Endodermal cell (in vitro differentiated cells): ENCODE measurements around the gene CXCL10. TPM values are rescaled to one million over a fixed set of nuclear protein-coding genes. Genes with fewer than 3 reads are reported as not detected.

Source experiments
- DNase-seq: peaks from one replicate; pipeline ENCODE4 v3.0.0-alpha.2; 2017
- H3K27ac ChIP-seq: 2 replicates; pipeline ENCODE4 v1.5.1; 2013; ENCODE audit warnings: mild to moderate bottlenecking, low read depth, low read length, moderate library complexity
- H3K27me3 ChIP-seq: 2 replicates; pipeline ENCODE4 v1.6.1; 2013; ENCODE audit warnings: mild to moderate bottlenecking, low read length, moderate library complexity; ENCODE audit not compliant: insufficient read depth, control insufficient read depth, poor library complexity, severe bottlenecking
- H3K36me3 ChIP-seq: 2 replicates; pipeline ENCODE4 v1.7.0; 2013; ENCODE audit warnings: mild to moderate bottlenecking, low read length, moderate library complexity; ENCODE audit not compliant: control insufficient read depth, insufficient read depth
- H3K4me1 ChIP-seq: one replicate; pipeline ENCODE4 v1.7.0; 2013; ENCODE audit warnings: low read length; ENCODE audit not compliant: control insufficient read depth, insufficient read depth
- H3K4me3 ChIP-seq: 2 replicates; pipeline ENCODE4 v1.5.1; 2013; ENCODE audit warnings: mild to moderate bottlenecking, low read length, moderate library complexity
- H3K9ac ChIP-seq: 2 replicates; pipeline ENCODE4 v1.6.1; 2013; ENCODE audit warnings: mild to moderate bottlenecking, low read length, moderate library complexity; ENCODE audit not compliant: poor library complexity, severe bottlenecking; ENCODE audit errors: extremely low read depth
- H3K9me3 ChIP-seq: 2 replicates; pipeline ENCODE4 v1.6.1; 2013; ENCODE audit warnings: mild to moderate bottlenecking, low read length, moderate library complexity; ENCODE audit not compliant: control insufficient read depth
- H3K27ac Mint-ChIP-seq: 2 replicates; pipeline ENCODE4 v1.8.0; 2020; ENCODE audit warnings: mixed read lengths
- H3K27me3 Mint-ChIP-seq: 2 replicates; pipeline ENCODE4 v1.8.0; 2021; ENCODE audit warnings: mild to moderate bottlenecking, mixed read lengths; ENCODE audit not compliant: insufficient read depth
- H3K36me3 Mint-ChIP-seq: 2 replicates; pipeline ENCODE4 v1.8.0; 2020; ENCODE audit warnings: low read depth, mixed read lengths
- H3K4me1 Mint-ChIP-seq: 2 replicates; pipeline ENCODE4 v1.8.0; 2020; ENCODE audit warnings: mixed read lengths
- H3K4me3 Mint-ChIP-seq: 2 replicates; pipeline ENCODE4 v1.8.0; 2020; ENCODE audit warnings: mild to moderate bottlenecking, moderate library complexity, mixed read lengths
- H3K9me3 Mint-ChIP-seq: 2 replicates; pipeline ENCODE4 v1.8.0; 2020; ENCODE audit warnings: mild to moderate bottlenecking, mixed read lengths
- WGBS, 2 experiments: methylation state at CpG; one replicate each; pipeline versions ENCODE4 v1.1.5 to v1.1.7; 2013; ENCODE audit warnings: missing lambda C conversion rate in 2 of 2, mixed read lengths in 1 of 2; ENCODE audit not compliant: insufficient coverage in 1 of 2, insufficient read length in 1 of 2; 5-methylcytosine and 5-hydroxymethylcytosine counted together
- total RNA-seq, 2 donors: library from RNA; stranded (reverse); fragmentation: NEBNext Ultra II Directional in 1 of 2; extraction: Animal tissue kit (Norgen Biotek cat#: 25700) in 1 of 2; gene quantifications; 2 replicates in 1 of 2; 3 replicates in 1 of 2; pipeline ENCODE4 v1.2.1, GENCODE V29; 2021
- TF ChIP-seq, protein P1 (sequence below): fragments of 200-600 bp; sonication (generic); conservative IDR thresholded peaks from 2 replicates; pipeline ENCODE4 v1.5.0; 2021; ENCODE audit warnings: antibody characterized with exemption, mild to moderate bottlenecking

The CXCL10 gene
- total RNA-seq, 2 donors from 2014 or later: not detected

DNA sequence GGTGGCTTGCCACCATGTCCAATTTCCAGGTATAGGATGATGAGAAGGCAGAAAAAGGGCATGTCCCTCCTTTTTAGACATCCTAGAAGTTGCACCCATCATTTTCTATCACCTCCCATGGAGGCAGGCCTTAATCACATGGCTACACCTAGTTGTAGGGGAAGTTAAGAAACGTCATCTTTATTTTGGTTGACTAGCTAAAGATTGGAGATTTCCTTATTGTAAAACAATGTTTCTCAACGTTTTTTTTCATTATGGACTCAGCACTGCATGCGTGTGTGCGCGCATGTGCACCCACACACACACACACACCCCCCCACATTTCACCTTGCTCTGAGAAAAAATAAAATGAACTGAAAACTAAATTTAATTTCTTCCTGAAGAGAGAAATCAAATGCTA, 14.0 kb downstream of the CXCL10 start:
- TF ChIP-seq, protein P1, sequence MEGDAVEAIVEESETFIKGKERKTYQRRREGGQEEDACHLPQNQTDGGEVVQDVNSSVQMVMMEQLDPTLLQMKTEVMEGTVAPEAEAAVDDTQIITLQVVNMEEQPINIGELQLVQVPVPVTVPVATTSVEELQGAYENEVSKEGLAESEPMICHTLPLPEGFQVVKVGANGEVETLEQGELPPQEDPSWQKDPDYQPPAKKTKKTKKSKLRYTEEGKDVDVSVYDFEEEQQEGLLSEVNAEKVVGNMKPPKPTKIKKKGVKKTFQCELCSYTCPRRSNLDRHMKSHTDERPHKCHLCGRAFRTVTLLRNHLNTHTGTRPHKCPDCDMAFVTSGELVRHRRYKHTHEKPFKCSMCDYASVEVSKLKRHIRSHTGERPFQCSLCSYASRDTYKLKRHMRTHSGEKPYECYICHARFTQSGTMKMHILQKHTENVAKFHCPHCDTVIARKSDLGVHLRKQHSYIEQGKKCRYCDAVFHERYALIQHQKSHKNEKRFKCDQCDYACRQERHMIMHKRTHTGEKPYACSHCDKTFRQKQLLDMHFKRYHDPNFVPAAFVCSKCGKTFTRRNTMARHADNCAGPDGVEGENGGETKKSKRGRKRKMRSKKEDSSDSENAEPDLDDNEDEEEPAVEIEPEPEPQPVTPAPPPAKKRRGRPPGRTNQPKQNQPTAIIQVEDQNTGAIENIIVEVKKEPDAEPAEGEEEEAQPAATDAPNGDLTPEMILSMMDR: no peak
- Histone ChIP-seq H3K9ac (no peak overlapping the region), H3K36me3 (no peaks in the 10 kb centered on the region), H3K4me1 (no peaks in the 10 kb centered on the region), H3K27me3 (no peaks in the 10 kb centered on the region), H3K9me3 (no peaks in the 10 kb centered on the region), H3K4me3 (no peak overlapping the region), H3K27ac (no peak overlapping the region)
- peaks cover 23% of the 10 kb centered on the region for H3K4me1 Mint-ChIP-seq
- DNase-seq: no peak
- no peak overlapping the region for H3K27ac Mint-ChIP-seq
- no peaks in the 10 kb centered on the region for H3K36me3 Mint-ChIP-seq
- H3K9me3 Mint-ChIP-seq: no peaks in the 10 kb centered on the region
- H3K27me3 Mint-ChIP-seq: no peaks in the 10 kb centered on the region
- 85% methylated on average over 5 of the region's 5 CpGs; no CpG with 5 or more reads in 1 of the 2 experiments for WGBS, 2 experiments
- H3K4me3 Mint-ChIP-seq: no peak overlapping the region

DNA sequence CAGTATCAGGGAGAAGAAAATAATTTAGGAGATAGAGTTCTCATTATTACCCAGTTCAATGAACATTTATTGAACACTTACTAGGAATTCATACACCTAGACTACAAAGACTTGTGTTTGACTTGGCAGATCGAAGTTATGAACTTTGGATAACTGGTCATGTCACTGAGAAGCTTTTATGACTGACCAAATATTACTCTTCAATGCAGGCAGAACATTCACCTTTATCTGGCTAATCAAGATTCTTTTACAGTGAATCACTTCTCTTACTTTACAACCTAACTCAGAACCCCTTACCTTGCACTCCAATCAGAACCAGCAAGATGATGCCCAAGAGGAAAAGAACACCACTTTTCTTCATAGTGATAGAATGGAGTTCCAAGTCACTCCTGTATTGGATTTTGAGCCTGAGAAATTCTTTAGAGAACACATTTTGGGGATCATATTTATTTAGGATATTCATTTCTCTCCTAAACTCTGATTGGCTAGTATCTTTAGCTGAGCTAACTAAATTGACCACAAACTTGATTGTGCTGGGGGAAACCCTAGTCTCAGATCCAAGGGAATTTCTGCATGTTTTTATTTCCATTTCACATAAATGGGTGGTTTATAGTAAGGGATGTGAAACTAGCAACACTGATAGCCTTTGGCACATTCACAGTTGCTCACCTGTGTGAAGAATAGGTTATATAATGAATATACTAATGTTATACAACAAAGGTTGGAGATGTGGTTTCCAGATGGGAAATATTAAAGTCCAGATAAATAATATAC, 16.0 kb downstream of the CXCL10 start, which contains the start of gene CXCL9:
Gene CXCL9 (minus strand): TSS at position 421 of the 774 bp plus-strand sequence. CDS start 60 bp downstream, at position 361.
- TF ChIP-seq, protein P1: no peak
- Mint-ChIP-seq H3K27ac (no peak within 1 kb of the TSS), H3K9me3 (no peaks in the 10 kb centered on the region), H3K36me3 (no peaks in the 10 kb centered on the region), H3K4me1 (peaks cover 7% of the 10 kb centered on the region), H3K27me3 (peaks cover 5% of the 10 kb centered on the region), H3K4me3 (no peak within 1 kb of the TSS)
- Histone ChIP-seq H3K36me3 (no peaks in the 10 kb centered on the region), H3K4me1 (no peaks in the 10 kb centered on the region), H3K4me3 (no peak within 1 kb of the TSS), H3K27me3 (no peaks in the 10 kb centered on the region), H3K9ac (no peak within 1 kb of the TSS), H3K27ac (no peak within 1 kb of the TSS), H3K9me3 (no peaks in the 10 kb centered on the region)
- no peak for DNase-seq
- 90 to 100% methylated on average over 1 of the region's 1 CpG for WGBS, 2 experiments

DNA sequence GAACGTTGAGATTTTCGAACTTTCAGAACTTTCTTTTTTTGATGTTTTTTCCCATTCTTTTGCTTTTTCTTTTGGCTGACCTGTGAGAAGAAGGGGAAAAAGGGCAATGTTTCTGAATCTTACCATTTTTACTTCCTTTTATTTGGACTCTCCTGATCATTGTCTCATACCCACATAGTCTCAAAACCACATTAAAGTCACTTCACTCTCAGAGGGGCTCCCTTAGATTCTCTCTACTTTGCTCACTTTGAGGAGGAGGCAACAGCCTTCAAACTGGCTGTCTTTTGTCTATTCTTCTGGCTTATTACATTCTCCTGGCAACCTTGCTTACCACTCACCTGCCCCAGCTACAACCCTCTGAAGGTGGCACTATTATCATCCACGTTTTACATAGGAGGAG, 19.7 kb downstream of the CXCL10 start:
- no peak overlapping the region for H3K9ac ChIP-seq
- H3K4me3 ChIP-seq: no peak overlapping the region
- H3K4me1 ChIP-seq: peaks cover 4% of the 10 kb centered on the region
- Mint-ChIP-seq H3K9me3 (no peaks in the 10 kb centered on the region), H3K27me3 (peaks cover 5% of the 10 kb centered on the region), H3K4me3 (no peak overlapping the region), H3K36me3 (no peaks in the 10 kb centered on the region), H3K4me1 (peaks cover 9% of the 10 kb centered on the region), H3K27ac (no peak overlapping the region)
- no peaks in the 10 kb centered on the region for H3K27me3 ChIP-seq
- WGBS, 2 experiments: 80 to 91% methylated on average over 2 to 3 of the region's 3 CpGs
- no peak for DNase-seq
- no peak overlapping the region for H3K27ac ChIP-seq
- H3K36me3 ChIP-seq: no peaks in the 10 kb centered on the region
- TF ChIP-seq, protein P1: no peak
- no peaks in the 10 kb centered on the region for H3K9me3 ChIP-seq
